Esophagus mucosa (tissue), 1 donor: ENCODE measurements around the gene KANSL3. TPM values are rescaled to one million over a fixed set of nuclear protein-coding genes. Genes with fewer than 3 reads are reported as not detected.
"Not testable (repeated sequence)": the region's sequence is repeated elsewhere in the genome, so short reads cannot be mapped to it uniquely, and the experiment has no call there.

Experiments
- ATAC-seq: fragments of 200-7000 bp; cut with Tn5 transposase; one replicate; pipeline ENCODE4 v1.9.1; 2020
- total RNA-seq: library from RNA; stranded (reverse); gene quantifications from one replicate; pipeline ENCODE4 v1.2.4, GENCODE V29; 2023
- donor health status: DM: yes; HTN: yes; CAD: no.

Gene KANSL3
- total RNA-seq, 1 donor from 2014 or later, result 19.0 TPM

DNA sequence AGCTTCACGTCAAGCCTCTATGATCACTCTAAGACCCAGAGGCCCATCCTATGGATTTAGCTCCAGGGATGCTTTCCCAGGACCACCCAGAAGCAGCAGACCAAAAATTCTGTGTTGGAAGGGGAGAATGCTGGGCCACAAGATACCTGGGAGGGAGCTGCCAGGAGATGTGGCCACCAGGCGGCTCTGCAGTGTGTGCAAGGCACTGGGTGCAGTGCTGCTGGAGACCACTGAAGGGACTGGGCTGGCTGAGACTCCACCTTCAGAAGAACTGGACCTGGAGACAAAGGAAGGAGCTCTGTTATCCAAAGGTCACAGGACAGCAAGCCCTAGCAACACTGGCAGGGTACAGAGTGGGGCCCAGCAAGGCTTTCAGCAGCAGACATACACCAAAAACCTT, 34.0 kb downstream of the KANSL3 start:
- no peak for ATAC-seq

DNA sequence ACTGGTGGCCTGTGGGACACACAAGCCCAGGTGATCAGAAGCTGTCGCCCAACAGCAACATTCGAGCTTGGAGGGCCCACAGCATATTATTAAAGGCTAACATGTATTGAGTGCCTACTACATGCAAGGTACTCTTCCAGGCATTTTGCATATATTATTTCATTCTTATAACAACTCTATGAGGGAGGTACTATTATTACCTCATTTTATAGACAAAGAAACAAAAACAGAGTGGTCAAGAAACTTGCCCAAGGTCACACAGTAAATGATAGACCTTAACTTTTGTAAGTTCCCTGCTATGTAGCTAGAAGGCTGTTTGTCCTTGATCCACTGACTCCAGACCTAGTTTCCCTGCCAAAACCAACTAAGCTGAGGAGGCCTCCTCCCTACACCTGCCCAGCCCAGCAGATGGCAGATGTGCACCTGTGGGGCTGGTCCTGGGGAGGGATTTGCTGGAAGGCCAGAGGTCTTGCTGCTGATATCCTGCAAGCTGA, 35.7 kb downstream of the KANSL3 start:
- peak; percentile 54 for ATAC-seq

DNA sequence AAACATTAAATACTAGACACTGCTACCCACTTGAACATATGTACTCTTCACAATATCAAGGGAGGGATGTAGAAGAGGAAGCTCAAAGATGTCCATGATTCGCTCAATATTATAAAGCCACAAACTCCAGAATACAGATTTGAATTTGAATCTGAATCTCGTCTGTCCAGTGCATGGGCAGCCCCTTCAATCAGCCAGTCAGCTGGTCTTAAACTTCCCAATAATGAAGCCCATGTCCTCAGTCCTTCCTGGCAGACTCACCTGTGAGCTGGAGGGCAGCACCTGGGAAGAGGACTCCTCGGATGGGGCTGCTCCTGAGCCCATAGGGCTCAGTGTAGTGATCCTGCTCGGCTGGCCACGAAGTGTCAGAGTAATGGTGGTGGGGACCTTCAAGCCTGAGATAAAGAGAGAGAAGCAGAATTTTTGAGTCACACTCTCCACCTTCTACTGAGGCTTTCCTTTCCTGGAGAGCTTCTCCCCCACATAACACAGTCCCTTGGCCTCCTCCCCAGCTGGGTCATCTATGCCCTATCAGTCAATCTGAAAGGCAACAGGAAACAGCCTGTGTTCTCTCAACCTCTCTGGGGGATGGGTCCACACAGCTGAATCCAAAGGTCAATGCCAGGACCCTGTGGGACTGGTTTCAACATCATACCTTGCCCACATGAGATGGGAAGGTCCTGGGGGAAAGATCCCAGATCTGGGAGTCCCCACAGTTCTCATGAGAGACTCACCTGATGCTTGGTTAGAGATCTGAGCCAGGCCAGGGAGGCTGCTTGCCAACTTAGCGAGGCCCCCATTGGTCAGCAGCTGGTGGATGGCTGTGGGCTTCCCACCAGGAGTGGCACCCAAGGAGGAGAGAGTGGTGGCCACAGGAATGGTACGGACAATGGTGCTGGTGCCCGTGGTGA, 36.5 kb downstream of the KANSL3 start:
- no peak for ATAC-seq

DNA sequence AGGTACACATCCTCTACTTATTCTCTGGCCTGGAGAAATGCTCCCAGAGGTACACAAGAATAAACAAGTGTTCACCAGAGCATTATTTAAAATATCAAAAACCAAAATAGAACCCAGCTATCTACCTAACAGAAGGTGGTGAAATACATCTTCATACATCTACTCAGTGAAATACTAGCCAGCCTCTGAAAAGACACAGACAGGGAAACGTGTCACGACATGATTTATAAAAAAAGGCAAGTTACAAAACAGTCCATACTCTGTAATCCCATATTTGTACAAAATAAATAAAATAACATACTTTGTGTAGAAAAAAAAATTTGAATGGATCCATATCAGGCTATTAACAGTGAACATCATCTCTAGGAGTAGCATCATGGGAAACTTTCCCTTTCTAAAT, 38.2 kb downstream of the KANSL3 start:
- no peak for ATAC-seq

DNA sequence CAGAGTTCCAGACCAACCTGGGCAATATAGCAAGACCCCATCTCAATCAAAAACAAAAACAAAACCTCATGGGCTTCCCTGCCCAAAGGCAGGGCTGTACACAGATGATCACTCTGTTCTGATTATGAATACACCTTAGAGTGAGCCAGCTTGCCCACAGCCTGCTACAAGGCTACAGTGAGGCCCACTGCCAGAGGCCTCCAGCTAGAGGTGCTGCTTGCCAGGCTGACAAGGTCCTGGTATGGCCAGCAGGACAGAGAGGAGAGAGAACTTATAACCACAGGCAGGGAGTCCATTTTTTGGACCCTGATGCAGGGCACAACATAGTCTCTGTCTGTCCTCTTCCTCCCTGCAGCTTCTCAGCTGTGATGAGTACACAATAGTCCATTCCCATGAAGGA, 41.5 kb downstream of the KANSL3 start:
- ATAC-seq, result peak; percentile 17

DNA sequence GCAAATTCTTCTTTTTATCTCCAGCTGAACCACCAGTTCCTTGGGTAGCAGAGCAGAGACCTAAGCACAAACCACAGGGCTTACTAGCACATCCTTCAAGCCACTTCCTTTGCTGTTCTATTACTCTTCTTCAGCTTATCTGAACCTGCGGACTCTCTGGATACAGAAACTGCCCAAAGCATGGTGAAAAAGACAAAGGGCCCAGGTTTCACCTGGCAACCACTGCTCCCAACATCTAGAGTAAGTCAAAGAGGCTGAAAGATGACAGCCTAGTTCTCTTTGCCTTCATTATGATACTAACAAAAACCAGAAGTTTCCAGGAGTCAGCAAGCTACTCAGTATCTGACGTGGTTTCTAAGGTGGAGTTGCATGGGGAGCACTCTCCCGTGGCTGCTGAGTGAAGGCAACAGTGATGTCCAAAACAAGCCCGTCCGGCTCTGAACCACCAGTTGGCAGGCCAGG, 43.4 kb downstream of the KANSL3 start:
- ATAC-seq, result no peak

DNA sequence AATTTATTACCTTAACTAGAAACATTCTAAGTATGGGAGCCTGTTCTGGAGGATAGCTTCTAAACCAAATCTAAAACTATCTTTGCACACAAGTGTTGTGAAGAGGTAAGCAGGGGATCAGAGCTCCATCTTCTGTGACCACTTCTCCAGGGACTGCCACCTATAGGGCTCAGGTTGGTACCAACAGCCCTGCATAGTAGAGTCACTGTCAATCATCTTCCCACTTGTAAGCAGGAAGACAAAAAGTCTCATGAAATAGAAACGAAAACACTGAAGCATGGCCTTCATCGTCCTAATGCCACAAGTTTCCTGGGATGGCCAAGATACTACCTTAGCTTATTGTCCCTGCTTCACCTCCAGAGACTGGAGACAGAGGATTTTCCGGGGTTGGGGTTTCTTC, 43.8 kb downstream of the KANSL3 start:
- no peak for ATAC-seq

DNA sequence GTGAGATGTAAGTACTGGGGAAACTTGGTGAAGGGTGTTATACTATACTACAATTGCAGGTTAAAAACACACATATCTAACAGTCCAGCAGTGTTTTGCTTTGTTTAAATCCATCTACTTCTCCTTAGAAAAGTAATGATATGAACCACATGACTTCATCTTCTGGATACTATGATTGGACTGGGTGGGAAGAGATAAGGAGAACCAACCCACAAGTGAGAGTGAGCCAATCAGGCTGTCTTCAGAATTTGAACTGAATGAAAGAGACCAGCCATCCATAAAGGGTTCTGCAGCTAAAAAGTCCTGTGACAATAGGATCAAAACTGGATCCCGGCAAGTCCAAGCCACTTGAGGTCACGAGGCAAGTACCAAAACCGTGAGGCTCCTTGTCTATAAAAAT, 46.6 kb downstream of the KANSL3 start:
- no peak for ATAC-seq

DNA sequence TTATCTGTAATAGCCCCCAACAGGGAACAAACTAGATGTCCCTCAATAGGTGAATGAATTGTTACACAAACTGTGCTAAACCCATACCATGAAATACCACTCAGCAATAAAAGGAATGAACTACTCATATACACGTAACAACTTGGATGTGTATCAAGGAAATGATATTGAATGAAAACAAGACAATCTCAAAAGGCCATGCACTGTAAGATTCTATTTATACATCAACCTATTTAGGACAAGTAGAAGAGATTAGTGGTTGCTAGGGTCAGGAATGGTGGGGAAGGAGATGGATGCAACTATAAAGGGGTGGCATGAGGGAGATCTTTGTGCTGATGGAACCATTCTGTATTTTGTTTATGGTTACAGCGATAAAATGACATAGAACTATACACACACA, 47.1 kb downstream of the KANSL3 start:
- ATAC-seq, result no peak

DNA sequence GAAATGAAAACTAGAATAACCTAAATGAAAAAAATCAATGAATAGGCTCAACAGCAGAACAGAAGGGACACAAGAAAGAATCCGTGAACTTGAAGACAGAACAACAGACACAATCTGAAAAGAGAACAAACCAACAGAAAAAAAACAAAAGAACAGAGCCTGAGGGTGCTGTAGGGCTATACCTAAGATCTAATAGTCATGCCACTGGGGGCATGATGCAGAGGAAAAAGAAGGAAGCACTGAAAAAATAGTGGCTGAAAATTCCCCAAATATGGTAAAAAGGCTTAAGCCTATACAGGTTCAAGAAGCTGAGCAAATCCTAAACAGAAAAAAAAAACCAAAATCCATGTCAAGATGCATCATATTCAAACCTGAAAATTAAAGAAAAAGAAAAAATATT, 50.3 kb downstream of the KANSL3 start:
- no peak for ATAC-seq

DNA sequence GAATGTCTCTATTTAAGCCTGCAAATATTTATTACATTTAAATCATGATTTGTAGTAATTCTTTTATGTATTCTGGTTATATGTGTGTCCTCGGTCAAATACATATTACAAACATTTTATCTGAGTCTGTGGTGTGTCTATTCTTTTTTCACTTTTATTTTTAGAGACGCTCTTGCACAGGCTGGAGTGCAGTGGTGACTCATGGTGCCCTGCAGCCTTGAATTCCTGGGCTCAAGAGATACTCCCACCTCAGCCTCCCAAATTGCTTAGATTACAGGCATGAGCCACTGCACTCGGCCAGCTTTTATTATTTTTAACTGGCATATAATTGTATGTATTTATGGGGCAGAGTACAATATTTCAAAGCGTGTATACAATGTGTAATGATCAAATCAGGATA, 54.1 kb downstream of the KANSL3 start:
- ATAC-seq, result no peak

DNA sequence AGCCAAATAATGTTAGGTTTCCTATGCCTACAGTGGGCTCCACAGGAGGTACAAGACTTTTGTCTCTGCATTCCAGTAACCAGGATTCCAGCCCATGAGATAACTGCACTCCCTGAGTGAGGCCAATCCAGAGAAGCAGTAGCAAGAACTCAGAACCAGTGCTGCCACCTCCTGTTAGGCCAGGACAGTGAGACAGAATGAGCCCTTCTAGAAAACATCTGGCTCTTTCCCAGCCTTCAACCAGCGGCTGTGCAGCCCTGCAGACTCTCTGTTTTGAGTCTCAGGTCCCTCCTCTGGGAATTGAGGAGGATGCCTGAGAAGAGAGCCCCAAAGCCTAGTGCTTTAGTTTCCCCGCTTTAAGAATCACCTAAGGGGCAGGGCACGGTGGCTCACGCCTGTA, 57.3 kb downstream of the KANSL3 start:
- ATAC-seq, result no peak

DNA sequence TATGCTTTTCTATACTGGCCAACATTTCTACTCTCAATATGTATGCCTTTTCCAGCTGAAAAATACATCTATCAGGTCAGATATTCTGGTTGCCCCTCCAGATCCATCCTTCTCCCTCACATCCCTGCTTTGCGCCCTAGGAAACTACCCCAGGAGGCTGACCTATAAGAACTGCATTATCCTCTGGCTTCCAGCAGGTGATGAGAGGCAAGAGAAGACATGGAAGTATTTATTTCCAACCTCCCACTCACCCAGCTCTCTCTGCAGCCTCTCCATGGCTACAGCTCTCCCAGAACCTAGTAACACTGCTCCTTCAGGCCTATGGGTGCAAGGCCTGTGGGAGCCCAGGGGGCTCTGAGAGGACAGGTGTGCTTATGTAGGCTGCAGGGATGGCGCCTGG, 58.7 kb downstream of the KANSL3 start:
- ATAC-seq, result no peak

DNA sequence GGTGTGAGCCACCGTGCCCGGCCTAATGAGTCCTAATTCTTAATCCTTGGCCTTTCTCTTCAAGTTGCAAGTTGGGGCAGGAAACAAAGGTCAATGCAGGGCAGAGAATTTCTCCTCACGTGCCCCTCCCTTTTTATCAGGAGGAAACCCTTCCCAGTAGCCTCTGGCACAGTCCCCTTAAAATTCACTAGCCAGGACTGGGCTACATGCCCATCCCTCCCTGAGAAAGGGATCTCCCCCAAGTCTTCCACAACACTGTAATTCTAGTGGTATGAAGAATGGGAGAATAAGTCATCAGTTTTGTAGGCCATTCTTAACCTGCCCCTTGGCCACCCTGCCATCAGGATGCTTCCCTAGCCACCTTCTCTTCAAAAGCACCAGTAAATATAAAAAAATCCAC, 59.4 kb downstream of the KANSL3 start:
- no peak for ATAC-seq

DNA sequence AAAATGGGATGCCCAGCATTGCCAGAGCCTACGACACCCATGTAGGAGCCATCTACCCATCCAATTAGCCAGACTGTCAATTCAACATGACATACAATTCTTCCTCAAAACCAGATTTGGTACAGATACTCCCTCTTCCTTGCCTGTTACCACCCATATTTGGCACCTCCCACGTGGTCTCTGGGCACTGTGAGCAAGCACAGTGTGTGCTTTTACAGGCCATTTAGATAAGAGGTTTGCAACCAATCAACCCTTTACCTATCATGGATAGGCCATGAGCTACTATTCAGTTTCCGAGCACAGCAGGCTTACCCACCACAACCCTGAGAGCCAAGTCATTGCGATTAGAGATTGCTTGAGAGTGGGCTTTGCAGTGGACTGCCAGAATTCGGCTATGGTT, 60.6 kb downstream of the KANSL3 start:
- ATAC-seq, result no peak

DNA sequence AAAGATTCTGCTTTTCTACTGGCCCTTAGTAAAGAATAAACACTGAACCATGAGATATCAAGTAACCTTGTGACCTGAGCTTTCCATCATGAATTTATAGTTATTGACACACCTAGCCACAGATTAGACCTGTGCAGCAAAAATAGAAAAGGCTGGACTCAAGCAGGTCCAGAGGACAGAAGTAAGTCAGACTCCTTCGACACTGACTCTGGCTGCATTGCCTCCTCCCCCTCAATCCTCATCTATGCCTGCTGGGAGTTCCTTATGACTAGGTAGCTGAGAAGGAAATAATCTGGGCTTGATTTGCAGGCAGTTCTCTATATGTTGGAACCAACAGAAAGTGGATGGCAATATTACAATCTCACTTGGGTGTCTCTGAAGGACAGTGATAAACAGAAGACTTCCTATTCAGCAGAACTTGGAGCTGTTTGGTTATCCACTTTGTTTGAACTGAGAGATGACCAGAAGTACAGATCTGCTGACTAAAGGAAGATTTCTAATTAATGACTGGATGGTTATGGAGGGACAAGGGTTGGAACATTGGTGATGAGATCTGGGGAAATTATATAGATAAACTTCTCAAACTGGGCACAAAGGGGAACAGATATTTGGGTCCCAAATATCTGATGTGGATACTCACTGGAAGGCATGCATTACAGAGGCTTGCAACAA, 62.2 kb downstream of the KANSL3 start:
- ATAC-seq, result no peak

DNA sequence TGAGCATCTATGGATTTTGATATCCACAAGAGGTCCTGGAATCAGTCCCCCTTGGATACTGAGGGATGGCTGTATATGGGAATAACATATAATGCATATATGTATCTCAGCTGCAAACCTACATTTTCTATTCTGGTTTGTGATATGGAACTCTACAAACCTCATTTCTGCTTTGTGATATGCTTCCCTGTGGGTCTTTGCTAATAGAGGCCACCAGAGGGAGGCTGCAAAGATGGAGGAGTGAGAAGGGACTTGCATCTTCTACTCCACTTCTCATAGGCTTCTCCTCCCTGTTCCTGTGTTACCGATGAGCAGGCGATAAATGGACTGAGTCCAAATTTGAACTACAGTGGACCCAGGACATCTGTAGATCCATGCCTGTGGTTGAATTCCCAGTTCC, 63.7 kb downstream of the KANSL3 start:
- no peak for ATAC-seq

DNA sequence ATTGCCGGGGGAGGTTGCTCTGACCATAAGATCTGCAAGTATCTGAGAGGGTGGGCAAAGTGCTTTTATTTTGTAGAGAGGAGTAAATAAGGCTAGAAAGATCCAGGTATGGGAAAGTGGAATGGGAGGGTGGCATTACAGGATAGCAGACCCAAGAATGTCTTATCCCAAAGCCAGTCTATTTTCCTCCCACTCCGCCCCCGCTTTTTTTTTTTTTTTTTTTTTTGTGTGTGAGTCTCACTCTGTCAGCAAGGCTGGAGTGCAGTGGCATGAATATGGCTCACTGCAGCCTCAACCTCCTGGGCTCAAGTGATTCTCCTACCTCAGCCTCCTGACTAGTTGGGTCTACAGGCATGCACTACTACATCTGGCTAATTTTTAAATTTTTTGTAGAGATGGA, 70.0 kb downstream of the KANSL3 start:
- ATAC-seq, result no peak

DNA sequence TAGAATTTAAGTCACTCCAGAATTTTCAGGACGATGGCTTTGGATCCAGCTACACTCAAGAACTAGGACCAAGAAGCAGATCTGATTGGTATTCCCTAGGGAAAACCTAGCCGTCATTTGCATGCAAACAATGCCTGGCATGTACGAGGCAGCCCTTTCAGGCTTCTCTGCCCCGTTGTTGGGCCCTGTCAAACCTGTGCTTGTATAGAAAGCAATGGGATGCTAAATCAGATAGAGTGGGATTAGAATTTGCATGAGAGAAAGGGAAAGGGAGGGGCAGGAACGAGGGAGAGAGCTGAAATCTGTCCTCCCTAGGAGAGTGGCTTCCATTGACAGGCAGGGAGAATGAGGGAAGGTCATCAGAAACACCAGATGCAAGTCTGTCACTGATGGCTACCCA, 73.0 kb downstream of the KANSL3 start:
- no peak for ATAC-seq

DNA sequence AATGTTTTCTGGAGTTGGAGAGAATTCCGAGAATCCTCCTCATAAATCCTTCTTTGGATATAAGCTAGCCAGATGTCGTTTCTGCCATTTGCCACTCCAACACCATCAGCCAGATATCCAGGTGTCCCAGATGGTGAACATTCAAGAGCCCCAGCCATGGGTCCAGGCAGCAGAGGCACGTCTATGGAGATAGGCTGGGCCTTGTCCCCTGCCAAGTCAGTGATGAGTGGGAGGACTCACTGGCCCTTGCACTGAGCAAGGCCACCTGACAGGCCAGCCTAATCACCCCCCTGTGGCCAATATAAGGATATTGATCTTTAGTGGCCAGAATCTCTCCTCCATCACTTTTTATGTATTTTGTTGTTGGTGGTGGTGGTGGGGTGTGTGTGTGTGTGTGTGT, 73.5 kb downstream of the KANSL3 start:
- no peak for ATAC-seq

DNA sequence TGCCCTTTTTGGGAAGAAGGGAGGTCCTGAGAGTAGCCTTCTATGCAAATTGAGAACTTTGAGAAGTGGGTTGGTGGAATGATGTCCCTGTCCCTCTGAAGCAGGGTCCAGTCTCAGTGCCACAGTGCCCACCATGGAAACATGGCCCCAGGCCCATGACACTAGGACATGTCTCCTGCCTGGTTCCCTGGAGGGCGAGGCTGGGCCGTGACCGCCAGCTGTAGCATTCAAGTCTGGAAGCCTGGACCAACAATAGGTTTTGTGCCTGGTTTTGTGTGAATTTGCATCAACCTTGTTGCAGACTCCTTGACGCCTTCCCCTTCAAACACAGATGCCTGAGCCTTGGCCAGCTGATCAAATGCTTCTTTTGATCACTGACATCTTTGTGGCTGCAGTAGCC, 74.1 kb downstream of the KANSL3 start:
- no peak for ATAC-seq

DNA sequence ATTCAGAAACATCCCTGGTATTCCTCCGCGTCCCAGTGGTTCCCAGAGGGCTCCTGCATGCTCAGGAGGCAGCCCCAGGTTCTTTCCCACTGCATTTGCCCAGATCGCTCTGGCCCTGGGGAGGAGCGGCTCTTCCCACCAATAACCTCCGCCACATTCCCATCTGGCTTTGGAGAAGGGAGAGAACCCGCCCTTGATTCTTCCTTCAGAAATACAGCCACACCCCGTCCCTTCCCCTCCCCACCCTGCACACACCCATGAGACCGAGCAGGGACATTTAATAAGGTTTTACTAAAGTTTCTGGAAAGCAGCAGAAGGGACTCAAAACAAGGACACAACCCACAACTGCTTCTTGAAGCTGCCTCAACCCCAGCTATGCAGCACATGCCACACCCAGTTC, 79.6 kb downstream of the KANSL3 start:
- ATAC-seq, result no peak

DNA sequence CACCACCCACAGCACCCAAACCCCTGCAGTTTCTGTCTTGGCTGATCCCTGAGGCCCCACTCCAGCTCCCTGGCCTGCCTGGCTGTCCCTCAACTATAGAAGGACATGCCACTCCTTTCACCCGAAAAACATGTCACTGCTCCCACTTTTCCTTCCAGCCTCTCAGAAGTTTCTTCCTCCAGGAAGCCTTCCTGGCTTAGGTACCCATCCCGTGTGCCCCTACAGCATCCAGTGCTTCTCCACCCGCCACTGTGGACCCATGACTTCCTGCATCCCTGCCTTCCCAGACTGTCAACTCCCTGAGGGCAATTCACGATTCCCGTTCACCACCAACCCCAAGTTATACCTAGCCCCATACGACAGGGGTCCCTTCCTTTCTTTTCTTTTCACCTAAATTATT, 80.1 kb downstream of the KANSL3 start:
- no peak for ATAC-seq

DNA sequence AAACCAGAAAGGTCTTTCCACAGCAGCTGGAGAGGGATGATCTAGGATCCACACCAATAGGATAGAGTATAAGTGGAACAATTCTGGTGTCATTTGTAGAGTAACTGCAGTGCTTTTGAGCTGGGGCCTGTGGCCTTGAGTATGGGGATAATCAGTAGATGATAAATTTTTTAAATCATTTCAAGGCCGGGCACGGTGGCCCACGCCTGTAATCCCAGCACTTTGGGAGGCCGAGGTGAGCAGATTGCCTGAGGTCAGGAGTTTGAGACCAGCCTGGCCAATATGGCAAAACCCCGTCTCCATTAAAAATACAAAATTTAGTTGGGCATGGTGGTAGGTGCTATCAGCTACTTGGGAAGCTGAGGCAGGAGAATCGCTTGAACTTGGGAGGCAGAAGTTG, 80.7 kb downstream of the KANSL3 start:
- ATAC-seq, result not testable (repeated sequence)
